Measurements from ENCODE around the gene PCDH1. TPM values are rescaled to one million over a fixed set of nuclear protein-coding genes. Genes with fewer than 3 reads are reported as not detected.

The PCDH1 gene
- total RNA-seq, 1 experiment from 2014 or later: 0.20 TPM

GRCh38 chr5:141861194-141861593 lies 17.0 kb downstream of the PCDH1 start:
- H3K4me3 ChIP-seq: no peak overlapping the region
- H3K27me3 ChIP-seq: peaks cover 8% of the 10 kb centered on the region; the same call in 1 of the 2 replicates
- no peak overlapping the region for H3K27ac ChIP-seq
- DNase-seq: no peak
- H3K9me3 ChIP-seq (replicated peaks): no peaks in the 10 kb centered on the region
- H3K36me3 ChIP-seq: no peaks in the 10 kb centered on the region
- no peaks in the 10 kb centered on the region for H3K4me1 ChIP-seq

GRCh38 chr5:141858079-141858765 lies 20.0 kb downstream of the PCDH1 start:
- H3K27me3 ChIP-seq: peaks cover 8% of the 10 kb centered on the region; the same call in 1 of the 2 replicates
- no peaks in the 10 kb centered on the region for H3K4me1 ChIP-seq
- no peak for DNase-seq
- no peak overlapping the region for H3K27ac ChIP-seq
- H3K36me3 ChIP-seq: no peaks in the 10 kb centered on the region
- no peaks in the 10 kb centered on the region for H3K9me3 ChIP-seq (replicated peaks)
- H3K4me3 ChIP-seq: no peak overlapping the region

- DNase-seq: no peak
- Histone ChIP-seq H3K36me3 (no peaks in the 10 kb centered on the region), H3K4me3 (no peak overlapping the region), H3K4me1 (no peaks in the 10 kb centered on the region), H3K27ac (no peak overlapping the region), H3K9me3 (replicated peaks) (no peaks in the 10 kb centered on the region), H3K27me3 (peaks cover 8% of the 10 kb centered on the region; the same call in 1 of the 2 replicates)
Measured at GRCh38 chr5:141857226-141857625, 21.0 kb downstream of the PCDH1 start.

- no peak overlapping the region for H3K4me3 ChIP-seq
- no peak overlapping the region for H3K27ac ChIP-seq
- H3K36me3 ChIP-seq: no peaks in the 10 kb centered on the region
- H3K4me1 ChIP-seq: no peaks in the 10 kb centered on the region
- no peaks in the 10 kb centered on the region for H3K9me3 ChIP-seq (replicated peaks)
- peaks cover 8% of the 10 kb centered on the region; the same call in 1 of the 2 replicates for H3K27me3 ChIP-seq
- DNase-seq: no peak
Measured at GRCh38 chr5:141856037-141856790, 22.0 kb downstream of the PCDH1 start.

GRCh38 chr5:141855265-141856036 lies 22.8 kb downstream of the PCDH1 start:
- Histone ChIP-seq H3K4me3 (no peak overlapping the region), H3K9me3 (replicated peaks) (no peaks in the 10 kb centered on the region), H3K27ac (no peak overlapping the region), H3K4me1 (no peaks in the 10 kb centered on the region), H3K36me3 (no peaks in the 10 kb centered on the region), H3K27me3 (peaks cover 8% of the 10 kb centered on the region; the same call in 1 of the 2 replicates)
- DNase-seq: peak; percentile 21 to 33

- no peak for DNase-seq
- no peaks in the 10 kb centered on the region for H3K4me1 ChIP-seq
- H3K27me3 ChIP-seq: no peaks in the 10 kb centered on the region; the same call in 1 of the 2 replicates
- no peak overlapping the region for H3K4me3 ChIP-seq
- H3K27ac ChIP-seq: no peak overlapping the region
- no peaks in the 10 kb centered on the region for H3K9me3 ChIP-seq (replicated peaks)
- no peaks in the 10 kb centered on the region for H3K36me3 ChIP-seq
Measured at GRCh38 chr5:141853895-141854626, 24.1 kb downstream of the PCDH1 start.

- DNase-seq: no peak
- H3K4me1 ChIP-seq: no peaks in the 10 kb centered on the region
- no peaks in the 10 kb centered on the region; the same call in 1 of the 2 replicates for H3K27me3 ChIP-seq
- H3K36me3 ChIP-seq: no peaks in the 10 kb centered on the region
- no peak overlapping the region for H3K27ac ChIP-seq
- no peak overlapping the region for H3K4me3 ChIP-seq
- H3K9me3 ChIP-seq (replicated peaks): no peaks in the 10 kb centered on the region
Measured at GRCh38 chr5:141852448-141852847, 25.8 kb downstream of the PCDH1 start.

- Histone ChIP-seq H3K27me3 (no peaks in the 10 kb centered on the region; the same call in 1 of the 2 replicates), H3K4me1 (no peaks in the 10 kb centered on the region), H3K4me3 (no peak overlapping the region), H3K27ac (no peak overlapping the region), H3K9me3 (replicated peaks) (no peaks in the 10 kb centered on the region), H3K36me3 (no peaks in the 10 kb centered on the region)
- DNase-seq: no peak
Measured at GRCh38 chr5:141851195-141851874, 26.9 kb downstream of the PCDH1 start.

GRCh38 chr5:141850786-141851185 lies 27.4 kb downstream of the PCDH1 start:
- H3K4me3 ChIP-seq: peak overlapping the region; percentile 28
- H3K27me3 ChIP-seq: no peaks in the 10 kb centered on the region
- H3K36me3 ChIP-seq: no peaks in the 10 kb centered on the region
- no peaks in the 10 kb centered on the region for H3K4me1 ChIP-seq
- H3K27ac ChIP-seq: no peak overlapping the region
- DNase-seq: peak; percentile 10 to 22
- H3K9me3 ChIP-seq (replicated peaks): no peaks in the 10 kb centered on the region

- no peaks in the 10 kb centered on the region for H3K4me1 ChIP-seq
- H3K27me3 ChIP-seq: no peaks in the 10 kb centered on the region; the same call in 1 of the 2 replicates
- peak in 1 of 2 experiments; percentile 48 for DNase-seq
- H3K4me3 ChIP-seq: peak overlapping the region; percentile 72
- no peaks in the 10 kb centered on the region for H3K9me3 ChIP-seq (replicated peaks)
- peak overlapping the region; percentile 75 for H3K27ac ChIP-seq
- no peaks in the 10 kb centered on the region for H3K36me3 ChIP-seq
Measured at GRCh38 chr5:141850244-141850768, 27.9 kb downstream of the PCDH1 start.

GRCh38 chr5:141849415-141850243 lies 28.6 kb downstream of the PCDH1 start:
- Histone ChIP-seq H3K36me3 (no peaks in the 10 kb centered on the region), H3K27me3 (no peaks in the 10 kb centered on the region; the same call in 1 of the 2 replicates), H3K4me3 (peak overlapping the region; percentile 72), H3K9me3 (replicated peaks) (no peaks in the 10 kb centered on the region), H3K4me1 (no peaks in the 10 kb centered on the region), H3K27ac (peak overlapping the region; percentile 75)
- DNase-seq: peak; percentile 83 to 84

GRCh38 chr5:141848744-141849414 lies 29.3 kb downstream of the PCDH1 start:
- Histone ChIP-seq H3K36me3 (no peaks in the 10 kb centered on the region), H3K27ac (peak overlapping the region; percentile 75), H3K4me1 (no peaks in the 10 kb centered on the region), H3K4me3 (peak overlapping the region; percentile 72), H3K27me3 (peaks cover 4% of the 10 kb centered on the region; the same call in 1 of the 2 replicates), H3K9me3 (replicated peaks) (no peaks in the 10 kb centered on the region)
- peak in 1 of 2 experiments; percentile 11 for DNase-seq

All from SJCRH30 (cell line).